WTC11 (cell line): ENCODE measurements around the gene PHF5A. TPM values are rescaled to one million over a fixed set of nuclear protein-coding genes. Genes with fewer than 3 reads are reported as not detected.

ENCODE experiments used
- ATAC-seq: fragments of 200-7000 bp; cut with Tn5 transposase; 2 replicates; pipeline ENCODE4 v1.10.0; 2021; ENCODE audit warnings: mild to moderate bottlenecking, moderate library complexity
- CTCF ChIA-PET: fragments of 300-600 bp; sonication (Branson Sonifier 250); formaldehyde crosslinking; loops from one replicate; lab custom pipeline; 2021; ENCODE audit warnings: antibody characterized with exemption; lab: Charles Lee
- POLR2A ChIA-PET: fragments of 350-600 bp; sonication (Branson Sonifier 250); formaldehyde crosslinking; loops from one replicate; lab custom pipeline; 2021; ENCODE audit warnings: antibody characterized with exemption; lab: Charles Lee
- DNase-seq: peaks from one replicate; pipeline ENCODE4 v3.0.0; 2021; ENCODE audit warnings: low spot score
- H3K27ac Mint-ChIP-seq: 2 replicates; pipeline ENCODE4 v1.8.0; 2021; ENCODE audit warnings: mixed read lengths
- H3K27me3 Mint-ChIP-seq: 2 replicates; pipeline ENCODE4 v1.8.0; 2021; ENCODE audit warnings: low read depth, mild to moderate bottlenecking, moderate library complexity, mixed read lengths
- H3K36me3 Mint-ChIP-seq: 2 replicates; pipeline ENCODE4 v1.8.0; 2021; ENCODE audit warnings: mixed read lengths
- H3K4me1 Mint-ChIP-seq: 2 replicates; pipeline ENCODE4 v1.8.0; 2022; ENCODE audit warnings: mixed read lengths
- H3K4me3 Mint-ChIP-seq: 2 replicates; pipeline ENCODE4 v1.8.0; 2021; ENCODE audit warnings: mild to moderate bottlenecking, moderate library complexity, mixed read lengths
- H3K9me3 Mint-ChIP-seq: 2 replicates; pipeline ENCODE4 v1.8.0; 2021; ENCODE audit warnings: mixed read lengths
- CTCF ChIP-seq: fragments of 200-600 bp; IDR thresholded peaks from 2 replicates; pipeline ENCODE4 v1.8.0; 2022; ENCODE audit warnings: antibody characterized with exemption
- EMX1 ChIP-seq: fragments of 250-450 bp; sonication (Bioruptor Pico); IDR thresholded peaks from 2 replicates; pipeline ENCODE4 v1.8.0; 2021; ENCODE audit warnings: mild to moderate bottlenecking
- FOXK1 ChIP-seq: sonication (generic); formaldehyde crosslinking; IDR thresholded peaks from 2 replicates; pipeline ENCODE4 v1.8.0; 2022; ENCODE audit warnings: mild to moderate bottlenecking, moderate library complexity, missing genetic modification reagents
- HMGA2 ChIP-seq: fragments of 250-450 bp; sonication (Bioruptor Pico); IDR thresholded peaks from 2 replicates; pipeline ENCODE4 v1.4.0; 2021; ENCODE audit warnings: mild to moderate bottlenecking, moderate library complexity
- IRF1 ChIP-seq: sonication (generic); formaldehyde crosslinking; IDR thresholded peaks from 2 replicates; pipeline ENCODE4 v1.8.0; 2023; ENCODE audit warnings: missing genetic modification reagents
- JUN ChIP-seq: sonication (generic); formaldehyde crosslinking; IDR thresholded peaks from 2 replicates; pipeline ENCODE4 v1.8.0; 2023; ENCODE audit warnings: mild to moderate bottlenecking, missing genetic modification reagents
- NR3C1 ChIP-seq: sonication (generic); formaldehyde crosslinking; conservative IDR thresholded peaks from 2 replicates; pipeline ENCODE4 v1.8.1; 2023; ENCODE audit warnings: low read depth, mild to moderate bottlenecking, missing genetic modification reagents
- RORB ChIP-seq: fragments of 250-450 bp; sonication (Bioruptor Pico); IDR thresholded peaks from 2 replicates; pipeline ENCODE4 v1.9.0; 2021; ENCODE audit warnings: mild to moderate bottlenecking
- SMAD4 ChIP-seq: sonication (generic); formaldehyde crosslinking; IDR thresholded peaks from 2 replicates; pipeline ENCODE4 v1.8.0; 2022; ENCODE audit warnings: mild to moderate bottlenecking, missing genetic modification reagents
- TEAD4 ChIP-seq: sonication (generic); formaldehyde crosslinking; IDR thresholded peaks from 2 replicates; pipeline ENCODE4 v1.8.0; 2022; ENCODE audit warnings: mild to moderate bottlenecking, missing genetic modification reagents
- TP53 ChIP-seq: sonication (generic); formaldehyde crosslinking; IDR thresholded peaks from 2 replicates; pipeline ENCODE4 v1.8.1; 2023; ENCODE audit warnings: mild to moderate bottlenecking, missing genetic modification reagents
- USF1 ChIP-seq: sonication (generic); formaldehyde crosslinking; IDR thresholded peaks from 2 replicates; pipeline ENCODE4 v1.8.0; 2022; ENCODE audit warnings: mild to moderate bottlenecking, missing genetic modification reagents
- ZNF219 ChIP-seq: sonication (generic); formaldehyde crosslinking; IDR thresholded peaks from 2 replicates; pipeline ENCODE4 v1.8.0; 2023; ENCODE audit warnings: missing genetic modification reagents, mild to moderate bottlenecking, borderline replicate concordance
- ZNF425 ChIP-seq: fragments of 250-450 bp; sonication (Bioruptor Pico); conservative IDR thresholded peaks from 2 replicates; pipeline ENCODE4 v1.9.0; 2021; ENCODE audit warnings: mild to moderate bottlenecking
- total RNA-seq: library from RNA; stranded (reverse); gene quantifications from 3 replicates; pipeline ENCODE4 v1.2.3, GENCODE V29; 2021
- TF ChIP-seq, protein P1 (sequence below): sonication (generic); formaldehyde crosslinking; IDR thresholded peaks from 2 replicates; pipeline ENCODE4 v1.8.1; 2023; ENCODE audit warnings: mild to moderate bottlenecking, missing genetic modification reagents, moderate library complexity
- TF ChIP-seq, protein P2 (sequence below): fragments of 250-450 bp; sonication (Bioruptor Pico); IDR thresholded peaks from 2 replicates; pipeline ENCODE4 v1.9.0; 2021; ENCODE audit warnings: mild to moderate bottlenecking
- TF ChIP-seq, protein P3 (sequence below): sonication (generic); formaldehyde crosslinking; IDR thresholded peaks from 2 replicates; pipeline ENCODE4 v1.8.1; 2022; ENCODE audit warnings: low read depth, mild to moderate bottlenecking, moderate library complexity, missing genetic modification reagents, borderline replicate concordance

PHF5A gene
- total RNA-seq, 1 experiment from 2014 or later, result 93.1 TPM

DNA sequence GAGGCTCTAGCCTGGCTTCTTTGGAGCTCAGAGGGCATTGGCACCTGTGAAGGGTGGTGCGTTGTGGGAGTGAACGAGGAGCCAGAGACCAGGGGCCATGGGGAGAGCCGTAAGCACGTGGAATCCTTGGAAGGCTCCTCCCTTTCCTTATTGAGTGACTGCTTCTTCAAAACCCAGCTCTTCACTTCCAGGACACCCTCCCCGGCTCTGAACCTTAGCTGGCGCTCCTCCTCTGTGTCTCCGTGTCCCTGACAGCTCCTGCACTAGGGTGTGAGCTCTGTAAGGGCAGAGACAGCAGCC is 49.5 kb upstream of the PHF5A start:
- Mint-ChIP-seq H3K27ac (no peak overlapping the region), H3K36me3 (peaks cover 19% of the 10 kb centered on the region; the same call in 1 of the 2 replicates), H3K27me3 (peaks cover under 1% of the 10 kb centered on the region; the same call in 1 of the 2 replicates), H3K9me3 (no peaks in the 10 kb centered on the region), H3K4me3 (no peak overlapping the region), H3K4me1 (peaks cover 8% of the 10 kb centered on the region)
- POLR2A ChIA-PET, result interaction anchor here (1.2 to 1.3 kb wide), 2 partner anchors 50 to 71 kb away, joined by 4 to 7 read pairs; partner anchors contain the start of genes PHF5A and TOB2
- DNase-seq (no peak), ATAC-seq (no peak)
- TF ChIP-seq, protein P1, sequence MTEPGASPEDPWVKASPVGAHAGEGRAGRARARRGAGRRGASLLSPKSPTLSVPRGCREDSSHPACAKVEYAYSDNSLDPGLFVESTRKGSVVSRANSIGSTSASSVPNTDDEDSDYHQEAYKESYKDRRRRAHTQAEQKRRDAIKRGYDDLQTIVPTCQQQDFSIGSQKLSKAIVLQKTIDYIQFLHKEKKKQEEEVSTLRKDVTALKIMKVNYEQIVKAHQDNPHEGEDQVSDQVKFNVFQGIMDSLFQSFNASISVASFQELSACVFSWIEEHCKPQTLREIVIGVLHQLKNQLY (CRISPR knock-in tag), result no peak
- TF ChIP-seq, protein P2, sequence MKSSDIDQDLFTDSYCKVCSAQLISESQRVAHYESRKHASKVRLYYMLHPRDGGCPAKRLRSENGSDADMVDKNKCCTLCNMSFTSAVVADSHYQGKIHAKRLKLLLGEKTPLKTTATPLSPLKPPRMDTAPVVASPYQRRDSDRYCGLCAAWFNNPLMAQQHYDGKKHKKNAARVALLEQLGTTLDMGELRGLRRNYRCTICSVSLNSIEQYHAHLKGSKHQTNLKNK (CRISPR knock-in tag), result no peak
- TF ChIP-seq, protein P3, sequence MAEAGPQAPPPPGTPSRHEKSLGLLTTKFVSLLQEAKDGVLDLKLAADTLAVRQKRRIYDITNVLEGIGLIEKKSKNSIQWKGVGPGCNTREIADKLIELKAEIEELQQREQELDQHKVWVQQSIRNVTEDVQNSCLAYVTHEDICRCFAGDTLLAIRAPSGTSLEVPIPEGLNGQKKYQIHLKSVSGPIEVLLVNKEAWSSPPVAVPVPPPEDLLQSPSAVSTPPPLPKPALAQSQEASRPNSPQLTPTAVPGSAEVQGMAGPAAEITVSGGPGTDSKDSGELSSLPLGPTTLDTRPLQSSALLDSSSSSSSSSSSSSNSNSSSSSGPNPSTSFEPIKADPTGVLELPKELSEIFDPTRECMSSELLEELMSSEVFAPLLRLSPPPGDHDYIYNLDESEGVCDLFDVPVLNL (CRISPR knock-in tag), result no peak
- TF ChIP-seq TP53 (CRISPR knock-in tag), result no peak
- TF ChIP-seq, all 79 proteins: peak for 0
- CTCF ChIA-PET, result interaction anchor here (0.9 to 4.7 kb wide), 36 partner anchors 9 to 272 kb away, joined by 3 to 110 read pairs (median 6); partner anchors contain the start of genes ACO2, CSDC2, PHF5A and PMM1

DNA sequence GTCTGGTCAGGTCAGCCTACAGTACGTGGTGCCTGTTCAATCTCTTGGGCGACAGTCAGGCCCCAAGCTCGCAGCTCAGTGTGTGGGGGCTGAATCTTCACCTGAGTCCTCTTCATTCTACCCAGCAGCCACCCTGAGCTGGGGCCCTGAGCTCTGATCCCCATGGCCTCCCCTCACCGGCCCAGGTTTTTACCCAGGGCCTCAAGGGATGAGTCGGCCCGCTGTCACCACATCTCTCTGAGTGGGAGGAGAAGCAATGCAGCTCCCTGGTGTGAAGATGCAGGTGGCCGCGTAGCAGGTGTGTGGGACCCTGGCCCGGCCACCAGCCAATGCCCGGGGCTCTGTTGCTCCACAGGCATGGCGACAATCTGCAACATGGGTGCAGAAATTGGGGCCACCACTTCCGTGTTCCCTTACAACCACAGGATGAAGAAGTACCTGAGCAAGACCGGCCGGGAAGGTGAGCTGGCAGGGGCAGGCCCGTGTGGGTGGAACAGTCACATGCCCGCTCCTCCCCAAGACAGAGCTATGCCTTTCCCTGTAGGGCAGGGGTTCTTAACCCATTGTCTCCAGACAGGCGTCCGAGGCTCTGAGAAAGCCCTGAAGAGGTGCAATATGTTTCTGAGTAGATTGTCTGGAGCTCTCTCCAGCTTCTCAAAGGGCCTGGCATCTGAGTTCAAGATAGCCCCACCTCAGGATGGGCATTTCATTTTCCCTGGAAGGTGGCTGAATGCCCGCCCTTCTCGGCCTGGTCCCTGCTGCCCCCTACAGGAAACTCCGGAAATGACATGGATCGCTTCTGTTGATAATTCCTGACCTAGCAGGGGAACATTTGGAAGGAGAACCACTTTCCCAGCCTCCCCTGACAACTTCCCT is 48.9 kb upstream of the PHF5A start:
- no peaks in the 10 kb centered on the region for H3K9me3 Mint-ChIP-seq
- CTCF ChIA-PET, result interaction anchor here (0.6 to 4.7 kb wide), 51 partner anchors 8 to 271 kb away, joined by 3 to 110 read pairs (median 5); partner anchors contain the start of genes ACO2, CSDC2, PHF5A and PMM1
- H3K4me1 Mint-ChIP-seq, result peaks cover 14% of the 10 kb centered on the region
- DNase-seq (peak; percentile 86), ATAC-seq (peak; percentile 38)
- peaks cover 22% of the 10 kb centered on the region; the same call in 1 of the 2 replicates for H3K36me3 Mint-ChIP-seq
- no peaks in the 10 kb centered on the region for H3K27me3 Mint-ChIP-seq
- H3K4me3 Mint-ChIP-seq, result no peak overlapping the region
- POLR2A ChIA-PET, result interaction anchor here (1.2 to 1.3 kb wide), 2 partner anchors 49 to 70 kb away, joined by 4 to 7 read pairs; partner anchors contain the start of genes PHF5A and TOB2
- TF ChIP-seq FOXK1 (CRISPR knock-in tag) (no peak), ZNF425 (CRISPR knock-in tag) (no peak), JUN (no peak), HMGA2 (no peak), USF1 (CRISPR knock-in tag) (0 out of 2 replicates have a peak, but pooled peaks have one; percentile 15), RORB (CRISPR knock-in tag) (no peak), NR3C1 (CRISPR knock-in tag) (no peak), EMX1 (CRISPR knock-in tag) (no peak), SMAD4 (no peak), TEAD4 (CRISPR knock-in tag) (peak; percentile 13; the same call in 1 of the 2 replicates), CTCF (peak; percentile 91), ZNF219 (CRISPR knock-in tag) (no peak), IRF1 (no peak)
- no peak overlapping the region for H3K27ac Mint-ChIP-seq
